ENCODE data around the gene KRTAP5-6.

The KRTAP5-6 gene

DNA sequence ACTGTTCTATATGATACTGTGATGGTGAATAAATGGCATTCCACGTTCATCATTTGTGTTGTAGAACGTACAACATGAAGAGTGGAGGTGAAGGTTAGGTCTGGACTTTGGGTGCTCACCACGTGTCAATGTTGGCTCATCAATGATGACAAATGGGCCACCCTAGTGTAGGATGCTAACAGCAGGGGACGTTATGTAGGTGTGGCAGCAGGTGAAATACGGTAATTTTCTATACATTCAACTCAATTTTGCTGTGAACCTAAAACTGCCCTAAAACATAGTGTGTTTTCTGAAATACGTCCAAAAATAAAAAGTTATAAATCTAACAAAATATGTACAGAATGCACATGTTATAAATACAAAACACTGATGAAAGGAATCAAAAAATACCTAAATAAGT is 6.2 kb downstream of the KRTAP5-6 start:
- no peak for DNase-seq

DNA sequence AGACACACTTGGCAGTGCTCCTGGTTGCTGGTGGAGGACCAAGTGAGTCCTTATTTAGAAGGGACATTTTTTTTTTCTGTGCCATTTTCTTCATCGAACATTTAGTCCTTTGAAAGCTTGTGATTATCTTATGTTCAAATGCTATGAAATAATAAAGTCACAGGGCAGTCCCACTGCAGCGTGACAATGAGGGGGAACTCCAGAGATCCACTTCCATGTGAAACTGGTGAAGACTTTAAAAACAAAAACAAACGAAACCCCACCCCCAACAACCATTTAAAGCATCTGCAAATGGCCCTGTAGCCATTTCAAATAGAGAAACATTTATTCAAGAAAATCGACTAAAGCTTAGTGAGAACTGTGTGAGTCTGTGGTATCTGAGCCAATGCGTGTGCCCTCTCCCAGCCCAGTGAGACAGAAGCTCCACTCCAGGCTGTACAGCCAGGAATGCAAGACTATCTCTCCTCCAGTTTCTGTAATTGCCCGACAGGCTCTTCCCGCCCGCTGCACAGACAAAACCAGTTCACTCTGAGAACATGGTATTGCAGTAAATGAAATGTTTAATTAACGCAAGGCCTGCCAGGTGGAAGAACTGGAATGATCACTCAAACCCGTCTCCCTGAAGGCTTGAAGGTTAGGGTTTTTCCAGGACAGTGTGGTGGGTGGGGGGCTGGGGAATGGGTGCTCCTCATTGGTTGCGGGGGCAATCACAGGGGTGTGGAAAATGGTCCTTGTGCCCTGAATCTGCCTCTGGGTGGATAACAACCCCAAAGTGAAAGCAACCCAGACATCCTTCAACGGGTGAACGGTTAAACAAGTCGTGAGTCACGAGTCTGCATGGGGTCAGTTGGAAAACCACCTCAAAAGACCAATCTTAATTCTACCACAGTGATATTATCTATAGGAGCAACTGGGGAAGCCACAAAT is 8.4 kb downstream of the KRTAP5-6 start:
- DNase-seq = no peak

DNA sequence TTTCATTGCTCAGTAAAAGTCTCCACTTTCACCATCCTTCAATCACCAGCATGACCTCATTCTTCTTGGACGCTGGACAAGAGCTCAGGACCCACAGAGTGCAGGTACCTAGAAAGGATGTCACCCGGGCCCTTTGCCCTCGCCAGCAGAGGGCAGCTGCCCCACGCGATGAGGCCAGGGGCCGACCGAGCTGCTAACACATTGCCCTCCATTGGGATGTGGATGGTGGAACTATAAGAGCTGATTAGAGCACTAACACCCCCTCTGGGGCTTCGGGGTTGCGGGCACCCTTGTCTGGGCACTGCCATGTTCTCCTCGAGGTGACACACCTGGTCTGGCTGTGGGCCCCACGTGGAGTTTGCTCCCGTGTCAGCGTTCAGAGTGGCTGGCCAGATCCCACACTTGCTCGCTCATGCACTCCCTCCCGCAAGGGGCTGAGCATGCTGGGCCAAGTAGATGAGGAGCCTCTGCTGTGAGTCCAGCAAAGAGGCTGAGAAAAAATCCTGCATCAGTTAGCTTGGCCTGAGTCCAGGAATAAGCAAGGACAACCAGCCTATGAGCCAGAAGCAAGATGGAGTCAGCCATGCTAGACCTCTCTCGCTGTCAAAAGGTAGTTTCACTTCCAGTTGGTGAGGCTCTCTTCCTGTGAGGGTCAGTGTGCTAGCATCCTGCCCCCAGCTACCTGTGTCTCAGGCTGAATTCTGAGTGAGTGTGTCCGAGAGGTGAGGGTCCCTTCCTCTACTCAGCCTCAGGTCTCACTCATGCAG is 9.8 kb downstream of the KRTAP5-6 start:
- no peak for DNase-seq

DNA sequence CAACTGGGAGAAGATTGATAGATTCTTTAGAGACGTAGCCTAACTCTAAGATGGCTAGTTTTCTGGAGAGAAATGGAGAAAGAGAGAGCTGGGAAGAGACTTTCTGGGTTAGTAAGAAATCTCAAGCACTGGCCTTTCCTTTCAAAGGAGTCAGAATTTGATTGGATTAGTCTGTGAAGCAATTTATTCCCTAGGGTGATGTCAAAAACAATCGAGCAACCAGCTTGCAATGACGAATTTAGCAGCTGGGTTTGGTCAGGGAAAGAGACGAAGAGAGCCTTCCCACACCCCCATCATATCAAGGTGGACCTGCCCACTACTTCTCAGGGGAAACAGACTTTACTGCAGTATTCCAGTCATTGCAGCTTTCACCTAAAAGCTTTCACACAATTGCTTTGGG is 10.8 kb downstream of the KRTAP5-6 start:
- no peak for DNase-seq

DNA sequence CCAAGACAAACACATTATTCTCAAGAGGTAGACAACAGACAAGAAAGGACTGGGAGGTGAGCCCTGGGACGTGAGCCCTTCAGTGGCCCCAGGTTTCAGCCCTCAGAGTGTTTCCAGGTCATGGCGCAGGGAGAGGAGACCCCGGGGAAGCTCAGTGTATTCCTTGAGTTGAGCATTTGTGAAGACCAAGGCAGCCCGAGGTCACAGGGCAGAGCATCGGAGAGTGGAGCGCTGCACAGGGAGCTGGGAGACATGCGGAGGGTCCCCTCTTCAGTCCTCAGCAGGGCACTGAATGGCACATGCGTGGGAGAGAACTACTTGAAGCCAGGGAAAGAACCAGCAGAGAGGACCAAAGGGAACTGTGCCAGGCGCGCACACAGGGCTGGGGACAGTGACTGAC is 11.7 kb downstream of the KRTAP5-6 start:
- no peak for DNase-seq

DNA sequence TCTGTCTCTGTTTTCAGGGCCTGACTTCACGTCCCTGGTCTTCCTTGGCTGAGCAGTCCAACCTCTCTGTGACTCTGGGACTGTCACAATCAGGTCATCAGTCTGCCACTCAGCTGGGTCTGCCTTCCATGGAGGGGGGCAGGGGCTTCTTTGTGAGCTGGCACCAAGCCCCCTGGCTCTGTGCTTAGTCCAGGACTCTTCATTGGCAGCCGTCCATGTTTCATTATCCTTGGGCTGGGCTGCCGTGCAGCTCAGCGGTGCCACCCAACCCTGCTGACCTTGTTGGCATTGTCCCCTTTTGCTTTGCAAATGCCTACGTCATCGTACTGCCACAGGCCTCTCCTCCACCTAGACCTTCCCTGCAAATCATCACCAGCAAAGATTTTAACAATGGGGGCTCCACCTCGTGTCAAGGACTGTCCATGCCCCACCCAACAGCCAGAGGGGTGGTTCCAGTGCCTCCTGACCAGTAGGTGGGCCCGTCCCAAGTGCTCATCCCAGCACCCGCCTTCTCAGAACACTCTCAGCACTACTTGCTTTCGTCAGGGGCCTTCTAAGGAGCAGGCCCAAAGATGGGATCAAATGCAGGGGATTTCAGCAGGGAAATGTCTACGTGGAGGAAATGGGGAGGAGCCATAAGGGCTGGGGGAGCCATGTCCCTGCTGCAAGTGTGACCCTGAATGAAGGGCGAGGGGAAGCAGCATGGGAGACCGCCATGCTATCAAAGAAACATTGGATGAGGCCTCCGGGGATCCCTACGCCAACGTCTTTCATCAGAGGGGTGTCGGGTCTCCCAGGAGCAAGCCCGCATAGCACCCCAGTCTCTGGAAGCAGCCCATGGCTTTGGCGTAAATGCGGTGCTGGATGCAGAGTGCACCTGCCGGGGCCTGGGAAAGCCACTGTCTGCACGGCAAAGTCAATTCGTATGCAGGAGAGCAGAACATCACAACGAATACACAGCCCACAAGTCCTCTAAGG is 18.2 kb downstream of the KRTAP5-6 start:
- no peak for DNase-seq

DNA sequence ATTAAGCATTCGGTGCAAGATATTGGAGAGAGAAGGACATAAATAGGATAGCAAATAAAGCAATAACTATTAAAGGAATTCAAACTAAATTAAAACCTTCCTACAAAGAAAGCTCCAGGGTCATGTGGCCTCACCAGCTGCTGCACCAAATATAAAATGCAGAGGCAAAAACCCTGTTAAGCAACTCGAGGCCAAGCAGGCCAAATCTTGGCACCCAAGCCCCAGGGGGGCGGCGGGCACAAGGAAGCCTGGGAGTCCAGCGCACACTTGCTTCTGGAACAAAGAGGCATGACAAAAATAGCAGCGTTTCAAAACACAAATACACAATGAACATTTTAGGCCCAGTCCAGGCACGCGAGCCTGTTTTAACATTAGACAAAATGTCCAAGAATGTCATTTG is 20.8 kb downstream of the KRTAP5-6 start:
- DNase-seq = no peak

DNA sequence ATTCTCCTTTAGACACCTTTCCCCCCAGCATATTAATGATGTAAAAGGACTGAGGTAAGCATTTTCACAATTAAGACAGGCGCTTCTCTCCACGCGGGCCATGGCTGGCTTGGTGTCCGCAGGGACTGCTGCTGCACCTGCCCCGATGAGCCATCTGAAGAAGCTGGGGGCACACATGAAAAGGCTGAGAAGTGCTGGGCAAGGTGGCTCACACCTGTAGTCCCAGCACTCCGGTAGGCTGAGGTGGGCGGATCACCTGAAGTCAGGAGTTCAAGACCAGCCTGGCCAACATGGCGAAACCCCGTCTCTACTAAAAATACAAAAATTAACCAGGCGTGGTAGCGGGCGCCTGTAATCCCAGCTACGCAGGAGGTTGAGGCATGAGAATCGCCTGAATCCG is 21.3 kb downstream of the KRTAP5-6 start:
- DNase-seq = no peak

DNA sequence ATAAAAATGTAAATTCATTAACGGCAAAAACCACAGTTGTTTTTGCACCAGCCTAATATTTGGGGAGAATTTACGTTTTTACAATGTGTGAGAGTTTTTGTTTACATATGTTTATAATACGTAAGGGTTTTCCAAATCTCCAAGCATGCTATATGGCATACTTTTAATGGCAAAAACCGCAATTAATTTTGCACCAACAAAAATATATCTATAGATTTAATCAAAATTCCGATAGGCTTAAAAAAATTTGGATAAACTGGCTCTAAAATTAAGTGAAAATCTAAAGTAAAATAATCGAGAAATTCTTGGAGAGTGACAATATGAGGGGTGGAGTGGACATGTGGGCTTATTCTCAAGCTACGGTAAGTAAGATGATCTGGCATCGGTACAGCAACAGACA is 22.8 kb downstream of the KRTAP5-6 start:
- no peak for DNase-seq

DNA sequence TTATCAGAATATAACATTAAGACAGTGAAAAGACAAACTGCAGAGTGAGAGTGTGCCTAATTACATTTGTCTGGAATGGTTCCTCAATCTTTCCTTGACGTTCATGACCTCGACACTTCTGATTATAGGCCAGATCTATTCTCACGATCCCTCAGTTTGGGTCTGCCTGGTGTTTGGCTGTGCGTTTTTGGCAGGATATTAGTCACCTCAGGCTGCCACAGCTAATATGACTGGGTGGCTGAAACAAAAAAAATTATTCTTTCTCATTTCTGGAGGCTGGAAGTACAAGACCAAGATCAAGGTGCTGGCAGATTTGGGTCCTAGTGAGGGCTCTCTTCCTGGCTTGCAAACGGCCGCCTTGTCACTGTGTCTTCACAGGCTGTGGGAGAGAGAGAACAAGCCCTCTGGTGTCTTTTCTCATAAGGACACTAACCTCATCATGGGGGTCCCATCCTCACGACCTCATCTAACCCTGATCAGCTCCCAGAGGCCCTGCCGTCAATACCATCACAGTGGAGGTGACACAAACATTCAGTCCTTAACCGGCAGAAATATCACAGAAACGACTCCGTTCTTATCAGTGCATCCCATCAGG is 30.2 kb downstream of the KRTAP5-6 start:
- no peak for DNase-seq

DNA sequence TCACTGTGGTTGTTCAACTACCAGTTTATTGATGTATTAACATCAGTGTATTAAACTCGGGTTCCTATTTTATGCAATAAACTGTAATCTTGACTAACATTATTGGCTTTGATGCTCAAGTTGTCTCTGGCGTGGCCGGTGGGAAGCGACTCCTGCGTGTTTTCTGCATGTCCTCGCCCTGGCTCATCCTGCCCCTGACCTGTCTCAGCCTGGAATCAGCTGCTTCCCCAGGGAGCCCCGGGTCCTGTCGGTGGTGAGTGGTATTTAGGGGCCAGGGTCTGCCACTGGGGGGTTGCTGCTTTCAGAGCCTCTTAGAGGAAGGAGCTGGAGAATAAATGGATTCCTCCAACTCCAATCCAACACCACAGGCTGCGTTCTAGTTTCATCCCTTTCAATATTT is 30.9 kb downstream of the KRTAP5-6 start:
- DNase-seq = no peak

DNA sequence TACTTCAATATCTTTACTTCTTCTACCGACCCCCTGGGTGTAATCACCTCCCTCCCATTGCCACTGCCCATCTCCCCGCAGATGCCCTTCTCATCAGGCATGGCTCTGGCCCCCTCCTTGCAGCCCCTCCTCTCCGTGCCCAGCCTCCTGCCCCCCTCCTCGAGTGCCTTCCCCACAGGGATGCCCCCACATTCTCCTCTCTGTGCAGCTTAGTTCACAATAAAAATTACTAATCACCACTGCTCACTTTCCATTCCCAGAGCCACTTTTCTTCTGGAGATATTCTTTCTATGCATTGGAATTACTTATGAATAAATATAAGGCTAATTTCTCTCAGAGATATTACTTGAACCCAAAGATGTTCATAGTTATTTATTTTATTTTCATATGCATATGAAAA is 31.3 kb downstream of the KRTAP5-6 start:
- no peak for DNase-seq

DNA sequence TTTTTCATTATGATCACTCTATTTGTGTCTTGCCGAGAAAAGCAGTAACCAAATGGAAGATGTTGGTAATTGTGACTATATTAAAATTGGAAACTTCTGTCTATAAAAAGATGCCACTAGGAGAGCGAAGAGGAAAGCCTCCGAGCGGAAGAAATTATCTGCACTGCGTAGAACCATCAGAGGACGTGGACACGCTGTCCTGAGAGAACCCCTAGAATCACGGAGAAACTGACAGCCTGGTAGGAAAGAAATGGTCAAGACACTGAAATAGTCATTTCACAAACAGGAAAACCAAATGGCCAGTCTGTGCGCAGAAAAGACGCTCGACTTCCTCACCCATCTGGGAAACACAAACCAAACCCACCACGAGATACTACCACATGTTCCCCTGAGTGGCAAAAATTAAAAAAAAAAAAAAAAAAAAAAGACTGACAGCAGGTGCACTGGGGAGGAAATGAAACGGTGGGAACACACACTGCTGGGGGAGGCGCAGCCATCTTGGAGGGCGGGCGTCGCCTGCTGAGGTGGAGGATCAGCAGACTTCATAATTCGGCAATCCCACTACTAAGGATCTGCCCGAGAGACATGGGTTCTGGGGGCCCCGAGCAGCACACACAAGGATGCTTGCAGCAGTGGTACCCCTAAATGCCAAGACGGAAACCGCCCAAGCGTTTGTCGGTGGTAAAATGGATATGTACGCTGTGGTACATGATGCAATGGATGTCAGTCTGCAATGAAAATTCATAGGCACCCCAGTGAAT is 32.1 kb downstream of the KRTAP5-6 start:
- no peak for DNase-seq

DNA sequence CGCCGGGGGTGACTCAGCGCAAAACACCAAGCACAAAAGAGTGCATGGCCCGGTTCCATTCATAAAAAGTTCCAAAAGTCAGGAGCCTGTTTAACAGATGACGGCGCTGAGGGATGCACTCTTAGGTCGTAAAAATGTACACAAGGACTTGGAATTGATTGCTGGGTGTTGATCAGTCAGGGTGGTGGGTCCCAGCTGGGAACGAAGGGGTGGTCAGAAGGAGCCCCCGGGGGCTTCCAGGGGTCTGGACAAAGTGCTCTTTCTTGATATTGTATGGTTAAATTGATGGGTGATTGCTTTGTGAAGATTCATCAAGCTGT is 32.7 kb downstream of the KRTAP5-6 start:
- DNase-seq = no peak

DNA sequence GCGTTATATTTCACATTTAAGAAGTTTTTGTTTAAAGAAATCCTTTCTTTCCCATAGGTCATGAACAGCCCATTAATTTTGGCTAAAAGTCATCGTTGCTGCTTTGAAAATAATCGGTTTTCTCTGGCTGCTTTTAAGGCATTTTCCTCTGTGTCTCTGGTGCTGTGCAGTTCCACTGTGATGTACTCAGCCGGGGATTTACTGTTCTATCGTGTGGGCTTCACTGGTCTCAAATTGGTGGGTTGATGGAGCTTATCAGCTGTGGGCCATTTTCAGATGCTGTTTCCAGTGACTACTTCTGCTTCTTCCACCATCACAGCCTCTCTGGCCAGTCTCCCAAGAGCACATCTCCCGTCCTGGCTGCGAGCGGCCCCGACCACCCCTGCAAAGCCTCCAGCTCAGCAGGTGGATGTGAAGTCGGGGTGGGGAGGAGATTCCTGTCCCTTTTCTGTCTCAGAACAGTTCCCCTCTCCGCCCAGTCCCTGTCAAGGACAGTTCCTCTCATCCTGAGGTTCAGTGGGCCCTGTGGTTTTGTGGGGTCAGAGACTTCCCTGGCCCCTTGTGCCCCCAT is 33.1 kb downstream of the KRTAP5-6 start:
- DNase-seq = no peak

DNA sequence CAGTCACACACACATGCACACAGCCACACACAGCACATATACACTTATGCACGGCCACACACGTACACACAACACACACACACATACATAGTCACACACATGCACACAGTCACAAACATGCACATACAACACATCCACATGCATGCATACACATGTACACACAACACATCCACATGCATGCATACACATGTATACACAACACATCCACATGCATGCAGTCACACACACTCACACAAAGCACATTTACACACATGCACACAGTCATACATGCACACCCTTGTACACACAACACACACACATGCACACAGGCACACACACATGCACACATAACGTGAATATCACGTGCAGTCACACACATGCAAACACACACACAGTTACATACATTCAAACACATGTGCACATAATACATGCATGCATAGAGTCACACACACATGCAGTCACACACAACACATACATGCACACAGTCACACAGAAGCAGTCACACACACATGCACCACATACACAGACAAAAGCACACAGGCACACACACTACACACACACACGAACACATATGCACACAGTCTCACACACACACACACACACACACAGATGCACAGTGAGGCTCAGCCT is 34.6 kb downstream of the KRTAP5-6 start:
- no peak for DNase-seq

DNA sequence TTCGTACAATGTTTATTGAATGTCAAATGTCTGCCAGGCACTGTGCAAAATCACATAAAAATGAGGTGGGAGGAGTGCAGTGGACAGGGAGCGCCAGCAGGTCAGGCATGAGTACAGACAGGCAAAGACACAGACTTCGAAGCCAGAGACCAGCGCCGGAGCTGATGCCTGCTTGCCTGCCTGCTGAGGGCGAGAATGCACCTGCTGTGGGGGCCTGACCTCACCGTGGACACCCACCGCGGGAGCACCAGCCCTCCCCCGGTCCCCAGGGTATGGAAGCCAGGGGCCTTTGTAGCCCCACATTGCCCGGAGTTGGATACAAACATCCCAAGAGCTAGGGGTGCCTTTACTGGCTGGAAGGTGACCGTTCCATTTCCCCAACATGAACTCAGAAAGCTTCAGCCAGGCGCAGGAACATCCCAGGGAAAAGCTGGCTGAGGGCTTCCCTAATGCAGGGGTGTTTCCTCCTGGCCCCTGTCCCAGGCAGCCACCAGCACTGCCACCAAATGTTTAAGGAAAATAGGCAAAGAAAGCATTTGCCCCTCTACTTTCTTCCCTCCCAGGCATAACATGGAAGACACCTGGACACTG is 35.5 kb downstream of the KRTAP5-6 start:
- DNase-seq = no peak

DNA sequence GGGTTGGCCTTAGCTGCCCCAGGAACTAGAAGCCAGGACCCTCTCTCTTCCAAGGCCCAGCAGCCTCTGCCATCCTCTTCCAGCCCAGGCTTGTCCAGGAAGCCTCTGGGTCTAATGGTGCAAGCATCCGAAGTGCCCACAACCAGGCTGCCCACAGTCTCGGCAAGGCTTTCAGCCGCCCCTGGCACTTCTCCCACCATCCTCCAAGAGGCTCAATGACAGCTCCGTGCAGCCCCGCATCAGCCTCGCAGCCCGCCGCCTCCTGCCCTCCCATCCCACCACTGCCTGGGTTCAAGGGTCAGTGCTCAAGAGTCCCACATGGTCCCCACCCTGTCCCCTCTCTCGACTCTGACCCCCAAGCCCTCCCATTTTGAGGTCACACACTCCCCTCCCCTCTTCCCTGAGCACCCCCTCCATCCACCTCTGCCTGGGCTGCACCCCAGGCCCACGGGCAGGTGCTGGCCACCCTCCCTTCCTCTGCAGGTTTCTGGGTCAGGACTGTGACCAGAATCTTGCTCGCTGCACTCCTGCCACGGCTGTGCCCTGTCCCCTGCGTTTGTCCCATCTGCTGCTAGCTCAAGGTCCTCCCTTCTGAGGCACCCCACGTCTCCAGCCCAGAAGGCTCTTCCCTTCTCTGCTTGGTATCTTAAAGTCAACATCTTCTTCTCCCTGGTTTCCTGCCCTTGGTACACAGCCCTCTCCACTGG is 36.2 kb downstream of the KRTAP5-6 start:
- DNase-seq = no peak

DNA sequence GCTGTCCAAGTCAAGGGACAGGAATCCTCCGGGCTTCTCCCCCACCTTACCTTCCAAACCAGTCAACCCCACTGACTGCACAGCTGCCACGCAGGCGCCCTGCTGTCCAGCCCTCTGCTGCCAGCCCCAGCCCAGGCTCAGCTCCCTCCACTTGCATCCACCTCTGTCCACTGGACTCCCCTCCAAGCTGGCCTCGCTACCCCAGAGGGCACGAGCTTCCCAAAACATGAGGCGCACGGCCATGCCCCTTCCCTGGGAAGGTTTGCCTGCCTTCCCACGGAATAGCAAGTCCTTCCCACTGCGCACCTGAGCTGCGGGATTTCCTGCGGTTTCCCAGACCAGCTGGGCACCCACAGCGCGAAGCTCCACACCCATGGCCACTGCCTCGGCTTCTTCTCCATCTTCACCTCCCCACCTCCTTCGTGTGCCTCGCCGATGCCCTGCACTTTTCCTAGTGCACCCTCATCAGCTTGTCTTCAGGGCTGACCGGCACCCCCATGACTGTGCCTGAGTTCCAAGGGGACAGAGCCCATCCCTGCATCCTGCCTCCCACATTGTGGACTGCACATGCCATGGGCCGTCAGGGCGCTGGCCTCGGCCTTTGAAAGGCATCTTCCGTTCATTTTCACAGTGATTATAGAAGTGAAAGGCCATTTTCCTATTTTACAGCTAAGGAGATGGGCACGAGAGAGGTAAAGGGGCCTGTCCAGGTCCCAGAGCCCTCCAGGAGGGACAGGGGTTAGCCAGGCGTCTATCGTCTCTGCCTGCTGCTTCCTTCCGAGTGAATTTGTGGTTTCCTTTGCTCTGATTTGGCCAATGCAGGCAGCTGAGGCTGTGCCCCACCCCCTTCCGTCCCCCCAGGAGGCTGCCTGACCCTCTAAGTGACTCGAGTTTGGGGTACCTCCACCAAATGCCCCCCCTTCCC is 37.0 kb downstream of the KRTAP5-6 start:
- DNase-seq = no peak

All from stimulated activated CD4-positive, alpha-beta T cell treated with anti-CD3 and anti-CD28 coated beads, Interleukin-4, amount 100 ng/mL, for 1 hour (primary cell).